Testis (tissue), 3 donors: ENCODE measurements around the gene RBM17. TPM values are rescaled to one million over a fixed set of nuclear protein-coding genes. Genes with fewer than 3 reads are reported as not detected.
"Not testable (repeated sequence)": the region's sequence is repeated elsewhere in the genome, so short reads cannot be mapped to it uniquely, and the experiment has no call there.

Experiments used
- DNase-seq: peaks from one replicate; pipeline ENCODE4 v3.0.0-alpha.2; 2019
- H3K27ac ChIP-seq, 2 donors: fragments of 200-600 bp; sonication (generic); one replicate each; pipeline ENCODE4 v1.5.1; 2019
- H3K27me3 ChIP-seq: fragments of 200-600 bp; sonication (generic); one replicate; pipeline ENCODE4 v1.5.1; 2019
- H3K36me3 ChIP-seq: fragments of 200-600 bp; sonication (generic); one replicate; pipeline ENCODE4 v1.5.1; 2017; ENCODE audit warnings: low read depth; ENCODE audit errors: missing control alignments
- H3K4me1 ChIP-seq: fragments of 200-600 bp; sonication (generic); one replicate; pipeline ENCODE4 v1.5.1; 2019
- H3K4me3 ChIP-seq, 2 donors: fragments of 200-600 bp; sonication (generic); one replicate each; pipeline ENCODE4 v1.5.1; 2017 to 2019
- H3K9me3 ChIP-seq: fragments of 200-600 bp; sonication (generic); one replicate; pipeline ENCODE4 v1.5.1; 2017
- POLR2A ChIP-seq: fragments of 450-650 bp; IDR thresholded peaks from one replicate; pipeline ENCODE4 v1.6.1; 2017; ENCODE audit warnings: antibody characterized with exemption, mild to moderate bottlenecking, moderate library complexity
- WGBS, 2 donors: methylation state at CpG; one replicate each; pipeline ENCODE4 v1.1.5; 2018; 5-methylcytosine and 5-hydroxymethylcytosine counted together
- intact Hi-C: fragments of 100-400 bp; cut with DNase I; formaldehyde crosslinking; loops from one replicate; pipeline ENCODE4 v1.15.1; 2023; ENCODE audit warnings: low total_unique reads
- microRNA-seq, 2 donors: library from miRNA; unstranded; fragments of <30 nt; microRNA quantifications; one replicate each; pipeline ENCODE4, GENCODE V29; 2016; ENCODE audit warnings: borderline number of aligned reads in 2 of 2, borderline replicate concordance in 1 of 2
- polyA plus RNA-seq: library from polyadenylated mRNA; stranded (reverse); fragments of 350-450 nt; fragmentation: Illumina TruSeq; extraction: RNeasy Lipid Tissue Mini Kit (QIAGEN cat#74804); gene quantifications from one replicate; pipeline ENCODE4 v1.2.3, GENCODE V29; 2014; ENCODE audit warnings: low read depth, low replicate concordance; ENCODE audit not compliant: insufficient read depth
- small RNA-seq, 2 donors: library from RNA; depleted of rRNA; stranded (forward); fragments of <200 nt; gene quantifications; one replicate each; pipeline ENCODE3, GENCODE V24; 2016
- total RNA-seq, 2 donors: library from RNA; depleted of rRNA; stranded (reverse); fragments of >200 nt; gene quantifications; one replicate each; pipeline ENCODE4 v1.2.3, GENCODE V29; 2016
- TF ChIP-seq, protein P1 (sequence below), 3 experiments: fragments of 450-650 bp in 2 of 3; fragments of 200-600 bp in 1 of 3; sonication (generic) in 1 of 3; IDR thresholded peaks; one replicate each; pipeline ENCODE4 v1.5.1; 2016 to 2019; ENCODE audit warnings: antibody characterized with exemption in 3 of 3, mild to moderate bottlenecking in 2 of 3, moderate library complexity in 1 of 3

RBM17 gene
- total and polyA plus RNA-seq, 3 donors from 2014 or later = 114 to 145 (median 121) TPM

DNA sequence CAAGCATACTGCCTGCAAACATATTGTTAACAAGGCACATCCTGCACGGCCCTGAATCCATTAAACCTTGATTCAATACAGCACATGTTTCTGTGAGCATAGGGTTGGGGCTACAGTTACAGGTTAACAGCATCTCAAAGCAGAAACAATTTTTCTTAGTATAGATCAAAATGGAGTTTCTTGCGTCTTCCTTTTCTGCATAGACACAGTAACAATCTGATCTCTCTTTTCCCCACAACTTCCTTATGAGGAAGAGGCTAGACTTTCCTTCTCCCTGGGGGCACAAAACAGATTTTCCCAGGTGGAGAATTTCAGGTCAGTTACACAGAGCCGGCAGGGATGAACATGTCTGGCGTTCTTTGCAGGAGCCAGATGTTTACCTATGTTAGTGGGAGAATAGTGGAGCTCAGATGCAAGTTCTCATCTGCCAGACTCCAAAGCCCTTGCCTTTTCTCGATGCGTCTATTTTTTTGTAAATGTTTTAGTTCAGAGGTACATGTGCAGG lies 76.4 kb downstream of the RBM17 start:
- no peaks in the 10 kb centered on the region for H3K27me3 ChIP-seq
- H3K9me3 ChIP-seq = no peaks in the 10 kb centered on the region
- 19 to 28% methylated on average over 6 of the region's 6 CpGs for WGBS, 2 donors
- peaks cover 50% of the 10 kb centered on the region for H3K4me1 ChIP-seq
- no peak overlapping the region for H3K4me3 ChIP-seq
- peak overlapping the region in 1 of 2 donors; percentile 93 for H3K27ac ChIP-seq
- TF ChIP-seq, protein P1, sequence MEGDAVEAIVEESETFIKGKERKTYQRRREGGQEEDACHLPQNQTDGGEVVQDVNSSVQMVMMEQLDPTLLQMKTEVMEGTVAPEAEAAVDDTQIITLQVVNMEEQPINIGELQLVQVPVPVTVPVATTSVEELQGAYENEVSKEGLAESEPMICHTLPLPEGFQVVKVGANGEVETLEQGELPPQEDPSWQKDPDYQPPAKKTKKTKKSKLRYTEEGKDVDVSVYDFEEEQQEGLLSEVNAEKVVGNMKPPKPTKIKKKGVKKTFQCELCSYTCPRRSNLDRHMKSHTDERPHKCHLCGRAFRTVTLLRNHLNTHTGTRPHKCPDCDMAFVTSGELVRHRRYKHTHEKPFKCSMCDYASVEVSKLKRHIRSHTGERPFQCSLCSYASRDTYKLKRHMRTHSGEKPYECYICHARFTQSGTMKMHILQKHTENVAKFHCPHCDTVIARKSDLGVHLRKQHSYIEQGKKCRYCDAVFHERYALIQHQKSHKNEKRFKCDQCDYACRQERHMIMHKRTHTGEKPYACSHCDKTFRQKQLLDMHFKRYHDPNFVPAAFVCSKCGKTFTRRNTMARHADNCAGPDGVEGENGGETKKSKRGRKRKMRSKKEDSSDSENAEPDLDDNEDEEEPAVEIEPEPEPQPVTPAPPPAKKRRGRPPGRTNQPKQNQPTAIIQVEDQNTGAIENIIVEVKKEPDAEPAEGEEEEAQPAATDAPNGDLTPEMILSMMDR (IDR thresholded peaks at IDR 0.05) = no peak
- no peak for TF ChIP-seq POLR2A
- no peak for DNase-seq
- no peaks in the 10 kb centered on the region for H3K36me3 ChIP-seq
- intact Hi-C loops = no loop called here

DNA sequence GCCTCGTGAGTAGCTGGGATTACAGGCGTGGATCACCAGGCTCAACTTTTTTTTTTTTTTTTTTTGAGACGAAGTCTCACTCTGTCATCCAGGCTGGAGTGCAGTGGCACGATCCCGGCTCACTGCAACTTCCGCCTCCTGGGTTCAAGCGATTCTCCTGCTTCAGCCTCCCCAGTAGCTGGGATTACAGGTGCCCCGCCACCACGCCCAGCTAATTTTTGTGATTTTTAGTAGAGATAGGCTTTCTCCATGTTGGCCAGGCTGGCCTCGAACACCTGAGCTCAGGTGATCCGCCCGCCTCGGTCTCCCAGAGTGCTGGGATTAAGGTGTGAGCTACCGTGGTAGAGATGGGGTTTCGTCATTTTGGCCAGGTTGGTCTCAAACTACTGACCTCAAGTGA lies 77.1 kb downstream of the RBM17 start:
- intact Hi-C loops, H3K36me3 ChIP-seq, H3K27me3 ChIP-seq, DNase-seq, H3K4me3 ChIP-seq, H3K9me3 ChIP-seq: not testable (repeated sequence)
- peak overlapping the region in 1 of 2 donors; percentile 93 for H3K27ac ChIP-seq
- peaks cover 56% of the 10 kb centered on the region for H3K4me1 ChIP-seq
- 83 to 85% methylated on average over 15 of the region's 15 CpGs for WGBS, 2 donors

Small RNA genes within 50 kb of the gene (microRNA-seq; reads per million reads assigned to microRNA genes)
- gene MIR3155A = 0 reads per million in 2 donors
- gene MIR3155B = 0 reads per million in 2 donors

Small RNA genes within 50 kb of the gene (small RNA-seq; reads per million reads assigned to genes)
- 0 to 0.09 reads per million in 2 donors for gene MIR3155A

Other genes starting within 250 kb of the RBM17 start
- gene ANKRD16, start 199.1 kb upstream of the RBM17 start, total RNA-seq = 10 to 100 TPM; 30.3 to 32.1 TPM
- 14.2 TPM for gene ANKRD16, start 199.1 kb upstream of the RBM17 start, polyA plus RNA-seq
- 100 to 1,000 TPM; 174 to 203 TPM for gene FBH1, start 198.8 kb upstream of the RBM17 start, total RNA-seq
- gene FBH1, start 198.8 kb upstream of the RBM17 start, polyA plus RNA-seq = 91.6 TPM
- 10 to 100 TPM; 18.3 to 21.9 TPM for gene IL15RA, start 111.5 kb upstream of the RBM17 start, total RNA-seq
- 15.6 TPM for gene IL15RA, start 111.5 kb upstream of the RBM17 start, polyA plus RNA-seq
- gene IL2RA, start 26.7 kb upstream of the RBM17 start, total RNA-seq = under 1 TPM in 1 of 2 donors, not detected in 1; 0.62 TPM
- 1.0 TPM for gene IL2RA, start 26.7 kb upstream of the RBM17 start, polyA plus RNA-seq
- 10 to 100 TPM; 53.9 to 65.3 TPM for gene PFKFB3, start 113.9 kb downstream of the RBM17 start, total RNA-seq
- gene PFKFB3, start 113.9 kb downstream of the RBM17 start, polyA plus RNA-seq = 31.7 TPM